HepG2 (cell line): Measurements from ENCODE around the gene KAZALD1. TPM values are rescaled to one million over a fixed set of nuclear protein-coding genes. Genes with fewer than 3 reads are reported as not detected.

Experiments
- ATAC-seq: fragments of 200-7000 bp; cut with Tn5 transposase; 3 replicates; pipeline ENCODE4 v1.9.1; 2020; ENCODE audit warnings: mild to moderate bottlenecking, moderate library complexity
- BruUV-seq: library from RNA; stranded (reverse); fragments of 400-500 nt; replicated peaks from 2 replicates; lab custom pipeline; 2021; lab: Mats Ljungman, UMichigan
- CTCF ChIA-PET: fragments of 300-600 bp; formaldehyde crosslinking; extraction: SDS; loops from one replicate; lab custom pipeline; 2021; ENCODE audit warnings: low total read pairs, inconsistent platforms, low intra/inter-chr PET ratio; lab: Yijun Ruan, JAX
- POLR2A ChIA-PET: fragments of 350-600 bp; sonication (Branson Sonifier 250); formaldehyde crosslinking; loops from one replicate; lab custom pipeline; 2020; ENCODE audit warnings: antibody characterized with exemption, inconsistent platforms; lab: Yijun Ruan, JAX
- DNase-seq: peaks from one replicate; pipeline ENCODE4 v3.0.0-alpha.2; 2015; ENCODE audit warnings: low spot score
- FAIRE-seq: peaks from 3 replicates; lab custom pipeline; 2011; peaks lifted over from hg19 to GRCh38; lab: Jason Lieb, UNC
- H2AFZ ChIP-seq: one replicate; pipeline ENCODE4 v1.6.1; 2011; ENCODE audit warnings: low read length, inconsistent platforms
- H3K27ac ChIP-seq: fragments of 300-600 bp; 3 replicates; pipeline ENCODE4 v1.8.0; 2011; ENCODE audit warnings: mixed run types, mild to moderate bottlenecking, mixed read lengths, low read length, inconsistent platforms; ENCODE audit not compliant: insufficient read depth; ENCODE audit errors: extremely low read length
- H3K27me3 ChIP-seq, 2 experiments: fragments of 200-600 bp in 1 of 2; 2 replicates in 1 of 2; 3 replicates in 1 of 2; pipeline versions ENCODE4 v1.6.0 to v1.8.0; 2011; ENCODE audit warnings: low read length in 2 of 2, mild to moderate bottlenecking in 2 of 2, moderate library complexity in 2 of 2, inconsistent platforms in 1 of 2; ENCODE audit not compliant: insufficient read depth in 2 of 2, control insufficient read depth in 1 of 2
- H3K36me3 ChIP-seq, 2 experiments: fragments of 200-600 bp in 1 of 2; replicated peaks in 1 of 2; 2 replicates in 1 of 2; 3 replicates in 1 of 2; pipeline versions ENCODE4 v1.5.1 to v1.8.0; 2011; ENCODE audit warnings: low read length in 2 of 2, inconsistent platforms in 1 of 2; ENCODE audit not compliant: insufficient read depth in 2 of 2, control insufficient read depth in 1 of 2
- H3K4me1 ChIP-seq: 2 replicates; pipeline ENCODE4 v1.5.1; 2012; ENCODE audit warnings: low read length, inconsistent platforms; ENCODE audit not compliant: insufficient read depth
- H3K4me2 ChIP-seq: 2 replicates; pipeline ENCODE4 v1.6.0; 2011; ENCODE audit warnings: low read depth, low read length, inconsistent platforms
- H3K4me3 ChIP-seq, 3 experiments: fragments of 200-600 bp in 1 of 3; sonication (generic), shearing (Covaris generic) in 1 of 3; replicated peaks in 1 of 3; 2 replicates each; pipeline ENCODE4 v1.5.1; 2011 to 2016; ENCODE audit warnings: low read length in 3 of 3, inconsistent platforms in 2 of 3, low read depth in 2 of 3, mild to moderate bottlenecking in 2 of 3, control low read depth in 1 of 3, mixed read lengths in 1 of 3; ENCODE audit not compliant: insufficient read depth in 1 of 3
- H3K79me2 ChIP-seq: one replicate; pipeline ENCODE4 v1.6.1; 2011; ENCODE audit warnings: low read length, inconsistent platforms; ENCODE audit not compliant: insufficient read depth
- H3K9ac ChIP-seq: 2 replicates; pipeline ENCODE4 v1.6.0; 2011; ENCODE audit warnings: mild to moderate bottlenecking, low read depth, low read length, inconsistent platforms; ENCODE audit not compliant: insufficient read depth
- H3K9me3 ChIP-seq: 2 replicates; pipeline ENCODE4 v1.5.1; 2012; ENCODE audit warnings: mild to moderate bottlenecking, low read length
- H4K20me1 ChIP-seq: 2 replicates; pipeline ENCODE4 v1.6.0; 2011; ENCODE audit warnings: inconsistent platforms, mild to moderate bottlenecking, low read length, moderate library complexity; ENCODE audit not compliant: insufficient read depth
- MAZ ChIP-seq, 2 experiments: sonication (generic) in 1 of 2; formaldehyde crosslinking in 1 of 2; IDR thresholded peaks; 2 replicates each; pipeline versions ENCODE4 v1.5.0 to v1.6.1; 2012 to 2020; ENCODE audit warnings: low read depth in 2 of 2, mild to moderate bottlenecking in 2 of 2, borderline replicate concordance in 1 of 2, improper control_type of control experiment in 1 of 2, low read length in 1 of 2, missing genetic modification reagents in 1 of 2, moderate library complexity in 1 of 2
- MED8 ChIP-seq: sonication (generic); formaldehyde crosslinking; IDR thresholded peaks from 2 replicates; pipeline ENCODE4 v1.8.1; 2023; ENCODE audit warnings: mild to moderate bottlenecking, missing genetic modification reagents; ENCODE audit not compliant: insufficient replicate concordance
- NR2F6 ChIP-seq, 2 experiments: IDR thresholded peaks; 2 replicates each; pipeline ENCODE4 v1.6.1; 2016; ENCODE audit warnings: antibody characterized with exemption in 1 of 2, mild to moderate bottlenecking in 1 of 2
- ZNF543 ChIP-seq: sonication (generic); formaldehyde crosslinking; IDR thresholded peaks from 2 replicates; pipeline ENCODE4 v1.4.0; 2020; ENCODE audit warnings: mild to moderate bottlenecking, missing genetic modification reagents
- ZNF564 ChIP-seq: sonication (generic); formaldehyde crosslinking; IDR thresholded peaks from 2 replicates; pipeline ENCODE4 v1.8.1; 2023; ENCODE audit warnings: mild to moderate bottlenecking, missing genetic modification reagents
- WGBS: methylation state at CpG from one replicate; pipeline ENCODE4 v1.1.6; 2017; ENCODE audit warnings: low lambda C conversion rate; 5-methylcytosine and 5-hydroxymethylcytosine counted together
- in situ Hi-C: cut with HindIII; loops from 2 replicates; pipeline ENCODE4 v1.10.0; 2017; ENCODE audit warnings: low pct_unique_long_range_greater_than_20kb; ENCODE audit not compliant: extremely low pct_ligation_motif_present
- intact Hi-C: fragments of 100-400 bp; cut with micrococcal nuclease; formaldehyde crosslinking; loops from one replicate; pipeline ENCODE4 v1.10.0; 2022; ENCODE audit not compliant: unreplicated experiment
- polyA plus RNA-seq, 8 experiments: library from polyadenylated mRNA; depleted of rRNA in 3 of 8; stranded (reverse) in 7 of 8; unstranded in 1 of 8; fragments of >200 nt; fragmentation: Illumina TruSeq in 4 of 8; extraction: Trizol in 4 of 8; gene quantifications; 2 replicates each; pipeline versions ENCODE4 v1.2.1 to v1.2.3, GENCODE V29; 2011 to 2016; ENCODE audit warnings: low read depth in 4 of 8, missing spikeins in 1 of 8, mixed read lengths in 1 of 8; ENCODE audit not compliant: insufficient read depth in 1 of 8
- total RNA-seq, 5 experiments: library from RNA; depleted of rRNA; stranded (reverse); fragments of >200 nt; fragmentation: Illumina TruSeq; extraction: Trizol; gene quantifications; 2 replicates each; pipeline ENCODE4 v1.2.3, GENCODE V29; 2016; ENCODE audit warnings: low read depth in 1 of 5
- TF ChIP-seq, protein P1 (sequence below): sonication (generic); formaldehyde crosslinking; conservative IDR thresholded peaks from 2 replicates; pipeline ENCODE4 v1.4.0; 2020; ENCODE audit warnings: missing genetic modification reagents

Gene KAZALD1
- total and polyA plus RNA-seq, 2 of the 13 experiments (the other 11 are each of a cell fraction or from before 2014, with no cell fraction given), result 16.7 to 27.7 TPM

GRCh38 chr10:101089520-101090299, 27.9 kb downstream of the KAZALD1 start (continued):
- no peak for TF ChIP-seq MAZ (IDR thresholded peaks at IDR 0.05; ENCODE audit: borderline replicate concordance, low read depth, low read length)
- TF ChIP-seq MAZ (CRISPR knock-in tag; IDR thresholded peaks at IDR 0.05; ENCODE audit: low read depth), result no peak
- TF ChIP-seq ZNF564 (CRISPR knock-in tag), result no peak
- TF ChIP-seq NR2F6 (IDR thresholded peaks at IDR 0.05), result no peak
- TF ChIP-seq NR2F6 (CRISPR knock-in tag; IDR thresholded peaks at IDR 0.05), result no peak

GRCh38 chr10:101090597-101090996, 28.8 kb downstream of the KAZALD1 start:
- ChIA-PET CTCF (no interaction called here), POLR2A (interaction anchor here (1.2 kb wide), 1 partner anchor 23 kb away, joined by 4 read pairs; no protein-coding TSS in a partner anchor)
- Histone ChIP-seq H3K36me3 (no peaks in the 10 kb centered on the region), H3K4me2 (no peak overlapping the region), H3K9ac (no peak overlapping the region), H3K4me1 (peaks cover 22% of the 10 kb centered on the region), H3K27me3 (peaks cover 12 to 87% of the 10 kb centered on the region in 2 experiments), H2AFZ (no peak overlapping the region), H3K27ac (no peak overlapping the region), H3K4me3 (no peak overlapping the region), H3K79me2 (no peaks in the 10 kb centered on the region), H4K20me1 (no peaks in the 10 kb centered on the region), H3K9me3 (no peaks in the 10 kb centered on the region)
- in situ Hi-C loops (no loop called here), intact Hi-C loops (no loop called here)
- WGBS, result 82% methylated on average over 5 of the region's 5 CpGs
- no TSS peak for BruUV-seq
- FAIRE-seq (no peak), ATAC-seq (no peak), DNase-seq (no peak)
- TF ChIP-seq, protein P1, sequence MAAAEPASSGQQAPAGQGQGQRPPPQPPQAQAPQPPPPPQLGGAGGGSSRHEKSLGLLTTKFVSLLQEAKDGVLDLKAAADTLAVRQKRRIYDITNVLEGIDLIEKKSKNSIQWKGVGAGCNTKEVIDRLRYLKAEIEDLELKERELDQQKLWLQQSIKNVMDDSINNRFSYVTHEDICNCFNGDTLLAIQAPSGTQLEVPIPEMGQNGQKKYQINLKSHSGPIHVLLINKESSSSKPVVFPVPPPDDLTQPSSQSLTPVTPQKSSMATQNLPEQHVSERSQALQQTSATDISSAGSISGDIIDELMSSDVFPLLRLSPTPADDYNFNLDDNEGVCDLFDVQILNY, result no peak
- TF ChIP-seq ZNF543 (CRISPR knock-in tag), result no peak
- no peak for TF ChIP-seq MED8 (CRISPR knock-in tag)
